Neural progenitor cell (in vitro differentiated cells): ENCODE measurements around the gene SUN5.

ENCODE experiments used
- CTCF ChIP-seq: fragments of 200-600 bp; sonication (generic); IDR thresholded peaks from 2 replicates; pipeline ENCODE4 v1.5.1; 2017; ENCODE audit warnings: antibody characterized with exemption, mild to moderate bottlenecking
- EZH2phosphoT487 ChIP-seq: fragments of 200-600 bp; sonication (generic); IDR thresholded peaks from 2 replicates; pipeline ENCODE4 v1.6.1; 2017; ENCODE audit warnings: antibody characterized with exemption

- TF ChIP-seq CTCF = no peak
- TF ChIP-seq EZH2phosphoT487 = no peak
Measured at GRCh38 chr20:32966881-32967781, 37.1 kb downstream of the SUN5 start.
